OCI-LY3 (cell line): ENCODE data around the gene TLK1.

Source experiments
- H2AFZ ChIP-seq: fragments of 200-600, 300-600 bp; shearing (Covaris generic); 2 replicates; pipeline ENCODE4 v1.6.0; 2014; ENCODE audit warnings: antibody characterized with exemption, low read depth, low read length
- H3K27ac ChIP-seq: fragments of 200-600, 300-600 bp; sonication (generic); 2 replicates; pipeline ENCODE4 v1.5.1; 2014; ENCODE audit warnings: mild to moderate bottlenecking, low read length, moderate library complexity, mixed read lengths
- H3K27me3 ChIP-seq: fragments of 200-600, 300-600 bp; sonication (generic); 2 replicates; pipeline ENCODE4 v1.6.1; 2014; ENCODE audit warnings: low read depth, low read length, mixed read lengths
- H3K36me3 ChIP-seq: fragments of 200-600, 300-600 bp; sonication (generic); replicated peaks from 2 replicates; pipeline ENCODE3; 2014; ENCODE audit warnings: low read depth, low read length, mixed read lengths
- H3K4me1 ChIP-seq: fragments of 300-600, 200-600 bp; sonication (generic); 2 replicates; pipeline ENCODE4 v1.6.1; 2014; ENCODE audit warnings: low read length, mixed read lengths
- H3K4me2 ChIP-seq: fragments of 200-600, 300-600 bp; sonication (generic); 2 replicates; pipeline ENCODE4 v1.6.1; 2014; ENCODE audit warnings: low read length, mixed read lengths
- H3K4me3 ChIP-seq: fragments of 300-600, 200-600 bp; sonication (generic); 2 replicates; pipeline ENCODE4 v1.5.1; 2014; ENCODE audit warnings: antibody characterized with exemption, mild to moderate bottlenecking, low read length, moderate library complexity
- H3K79me2 ChIP-seq: fragments of 300-600, 200-600 bp; shearing (Covaris generic); 2 replicates; pipeline ENCODE4 v1.6.1; 2014; ENCODE audit warnings: mild to moderate bottlenecking, low read length, mixed read lengths
- H3K9ac ChIP-seq: fragments of 300-600, 200-600 bp; shearing (Covaris generic); 2 replicates; pipeline ENCODE4 v1.6.0; 2014; ENCODE audit warnings: mild to moderate bottlenecking, low read length, moderate library complexity
- H3K9me3 ChIP-seq: fragments of 200-600, 300-600 bp; shearing (Covaris generic); 2 replicates; pipeline ENCODE4 v1.6.1; 2014; ENCODE audit warnings: low read length, mixed read lengths; ENCODE audit not compliant: insufficient read depth
- H4K20me1 ChIP-seq: fragments of 200-600, 300-600 bp; sonication (generic); 2 replicates; pipeline ENCODE4 v1.6.1; 2016; ENCODE audit warnings: low read length, mixed read lengths; ENCODE audit not compliant: insufficient read depth
- EZH2phosphoT487 ChIP-seq: fragments of 200-600 bp; shearing (Covaris generic); IDR thresholded peaks from 2 replicates; pipeline ENCODE4 v1.6.1; 2018; ENCODE audit warnings: antibody characterized with exemption, mixed run types, low read depth
- TF ChIP-seq, protein P1 (sequence below): fragments of 200-600, 300-600 bp; sonication (generic); IDR thresholded peaks from 2 replicates; pipeline ENCODE4 v1.5.1; 2014; ENCODE audit warnings: antibody characterized with exemption, low read length, low read depth

TLK1 gene

DNA sequence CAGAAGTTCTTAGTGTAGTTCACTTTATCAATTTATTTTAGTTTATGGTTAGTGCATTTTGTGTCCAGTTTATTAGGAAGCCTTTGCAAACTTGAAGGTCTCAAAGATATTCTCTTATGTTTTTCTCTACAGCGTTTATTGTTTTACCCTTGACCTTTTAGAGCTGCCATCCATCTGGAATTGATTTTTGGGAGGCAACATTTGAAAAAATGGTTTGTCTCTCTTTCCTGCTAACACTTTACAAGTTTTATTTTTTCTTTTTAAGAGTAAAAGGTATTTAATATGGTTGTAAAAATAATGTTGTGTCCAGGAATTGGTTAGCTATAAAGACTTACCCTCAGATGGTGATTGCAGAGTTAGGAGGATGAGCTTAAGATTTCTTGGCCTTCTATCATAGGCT is 217.7 kb downstream of the TLK1 start:
- Histone ChIP-seq H3K27ac (no peak overlapping the region), H3K4me1 (no peaks in the 10 kb centered on the region), H3K79me2 (peaks cover 100% of the 10 kb centered on the region), H3K36me3 (peaks cover 8% of the 10 kb centered on the region), H3K9ac (no peak overlapping the region), H2AFZ (no peak overlapping the region), H3K27me3 (no peaks in the 10 kb centered on the region), H4K20me1 (peaks cover 94% of the 10 kb centered on the region), H3K9me3 (no peaks in the 10 kb centered on the region), H3K4me2 (no peak overlapping the region), H3K4me3 (no peak overlapping the region)
- TF ChIP-seq, protein P1, sequence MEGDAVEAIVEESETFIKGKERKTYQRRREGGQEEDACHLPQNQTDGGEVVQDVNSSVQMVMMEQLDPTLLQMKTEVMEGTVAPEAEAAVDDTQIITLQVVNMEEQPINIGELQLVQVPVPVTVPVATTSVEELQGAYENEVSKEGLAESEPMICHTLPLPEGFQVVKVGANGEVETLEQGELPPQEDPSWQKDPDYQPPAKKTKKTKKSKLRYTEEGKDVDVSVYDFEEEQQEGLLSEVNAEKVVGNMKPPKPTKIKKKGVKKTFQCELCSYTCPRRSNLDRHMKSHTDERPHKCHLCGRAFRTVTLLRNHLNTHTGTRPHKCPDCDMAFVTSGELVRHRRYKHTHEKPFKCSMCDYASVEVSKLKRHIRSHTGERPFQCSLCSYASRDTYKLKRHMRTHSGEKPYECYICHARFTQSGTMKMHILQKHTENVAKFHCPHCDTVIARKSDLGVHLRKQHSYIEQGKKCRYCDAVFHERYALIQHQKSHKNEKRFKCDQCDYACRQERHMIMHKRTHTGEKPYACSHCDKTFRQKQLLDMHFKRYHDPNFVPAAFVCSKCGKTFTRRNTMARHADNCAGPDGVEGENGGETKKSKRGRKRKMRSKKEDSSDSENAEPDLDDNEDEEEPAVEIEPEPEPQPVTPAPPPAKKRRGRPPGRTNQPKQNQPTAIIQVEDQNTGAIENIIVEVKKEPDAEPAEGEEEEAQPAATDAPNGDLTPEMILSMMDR: no peak
- TF ChIP-seq EZH2phosphoT487: no peak

DNA sequence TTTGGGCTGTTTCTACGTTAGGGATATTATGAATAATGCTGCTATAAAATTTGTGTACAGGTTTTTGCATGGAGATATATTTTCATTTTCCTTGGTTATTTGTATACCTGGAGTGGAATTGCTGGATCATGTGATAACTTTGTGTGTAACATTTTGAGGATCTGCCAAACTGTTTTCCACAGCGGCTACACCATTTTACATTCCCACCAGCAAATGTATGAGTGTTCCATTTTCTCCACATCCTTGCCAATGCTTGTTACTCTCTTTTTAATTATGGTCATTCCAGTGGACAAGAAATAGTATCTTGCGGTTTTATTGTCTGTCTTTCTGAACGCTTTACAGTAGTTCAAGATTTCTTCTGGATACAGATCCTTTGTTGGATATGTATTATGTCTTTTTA is 218.1 kb downstream of the TLK1 start:
- H3K9ac ChIP-seq: no peak overlapping the region
- H3K4me1 ChIP-seq: no peaks in the 10 kb centered on the region
- no peaks in the 10 kb centered on the region for H3K9me3 ChIP-seq
- H3K4me2 ChIP-seq: no peak overlapping the region
- no peak overlapping the region for H3K27ac ChIP-seq
- H3K27me3 ChIP-seq: no peaks in the 10 kb centered on the region
- H4K20me1 ChIP-seq: peaks cover 95% of the 10 kb centered on the region
- H3K79me2 ChIP-seq: peaks cover 100% of the 10 kb centered on the region
- H3K36me3 ChIP-seq: peaks cover 8% of the 10 kb centered on the region
- no peak overlapping the region for H3K4me3 ChIP-seq
- no peak overlapping the region for H2AFZ ChIP-seq
- TF ChIP-seq, protein P1: no peak
- no peak for TF ChIP-seq EZH2phosphoT487
